ENCODE results near the gene INA.

INA gene

DNA sequence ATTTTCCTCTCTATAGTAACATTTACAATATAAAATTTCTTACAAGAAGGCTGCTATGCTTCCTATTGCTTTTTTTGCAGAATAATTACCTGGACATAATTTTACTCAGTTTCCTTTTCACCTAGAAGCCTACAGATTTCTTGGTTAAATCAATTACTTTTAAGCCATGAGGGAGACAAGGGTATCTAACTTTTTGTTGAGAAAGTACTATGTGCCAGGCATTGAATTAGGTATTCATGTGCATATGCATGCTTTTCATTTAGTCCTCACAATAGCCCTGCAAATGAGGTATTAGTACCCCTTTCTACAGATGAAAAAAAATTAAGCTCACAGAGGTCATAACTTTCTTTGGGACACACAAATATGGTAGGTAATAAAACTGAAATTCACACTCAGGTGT lies 57.6 kb downstream of the INA start:
- intact Hi-C loops (cut with DNase I), result no loop called here
- no peak for DNase-seq

DNA sequence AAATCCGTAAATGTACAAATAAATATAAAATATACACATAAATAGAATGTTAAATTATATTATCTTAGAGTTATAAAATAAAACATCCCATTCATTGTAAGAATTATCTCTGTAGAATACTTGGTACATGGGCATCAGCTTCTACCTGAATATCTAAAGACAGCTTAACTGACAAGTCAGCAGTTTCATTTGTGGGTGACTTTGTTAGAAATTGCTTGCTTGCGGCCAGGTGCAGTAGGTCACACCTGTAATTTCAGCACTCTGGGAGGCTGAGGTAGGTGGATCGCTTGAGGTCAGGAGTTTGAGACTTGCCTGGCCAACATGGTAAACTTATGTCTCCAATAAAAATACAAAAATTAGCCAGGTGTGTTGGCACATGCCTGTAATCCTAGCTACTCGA lies 59.4 kb downstream of the INA start:
- intact Hi-C loops (cut with DNase I), result no loop called here
- peak in 1 of 42 donors; percentile 10 for DNase-seq
